HG03159 (cell line): Measurements from ENCODE around the gene RBP3.

Experiments used
- ATAC-seq: cut with Tn5 transposase; IDR thresholded peaks from one replicate; pipeline ENCODE4 v1.9.1; 2021; ENCODE audit warnings: mild to moderate bottlenecking, moderate library complexity; ENCODE audit not compliant: unreplicated experiment

RBP3 gene

GRCh38 chr10:47317251-47317650 lies 30.9 kb upstream of the RBP3 start:
- no peak for ATAC-seq

- no peak for ATAC-seq
These were observed 29.5 kb upstream of the RBP3 start for GRCh38 chr10:47318706-47319105.

- no peak for ATAC-seq
These were observed 28.4 kb upstream of the RBP3 start for GRCh38 chr10:47319784-47320183.

- no peak for ATAC-seq
These were observed 27.4 kb upstream of the RBP3 start for GRCh38 chr10:47320812-47321211.

GRCh38 chr10:47321521-47322195 lies 26.5 kb upstream of the RBP3 start:
- ATAC-seq, result no peak

GRCh38 chr10:47322300-47323061 lies 25.7 kb upstream of the RBP3 start, which contains the start of gene GDF2:
Gene GDF2 (plus strand): TSS chr10:47322454. CDS start chr10:47322669, 215 bp downstream.
- ATAC-seq, result no peak

- ATAC-seq, result no peak
These were observed 25.1 kb upstream of the RBP3 start for GRCh38 chr10:47323087-47323486.

GRCh38 chr10:47323636-47324296 lies 24.4 kb upstream of the RBP3 start:
- ATAC-seq, result no peak

- ATAC-seq, result no peak
These were observed 22.6 kb upstream of the RBP3 start for GRCh38 chr10:47325303-47326291.

- no peak for ATAC-seq
These were observed 21.7 kb upstream of the RBP3 start for GRCh38 chr10:47326306-47326926.

- no peak for ATAC-seq
These were observed 21.2 kb upstream of the RBP3 start for GRCh38 chr10:47326927-47327330.

- no peak for ATAC-seq
These were observed 18.3 kb upstream of the RBP3 start for GRCh38 chr10:47329855-47330254.

GRCh38 chr10:47330366-47330765 lies 17.8 kb upstream of the RBP3 start:
- no peak for ATAC-seq

GRCh38 chr10:47330804-47331203 lies 17.4 kb upstream of the RBP3 start:
- ATAC-seq, result no peak

- no peak for ATAC-seq
These were observed 16.7 kb upstream of the RBP3 start for GRCh38 chr10:47331491-47331890.

GRCh38 chr10:47331954-47332353 lies 16.2 kb upstream of the RBP3 start:
- ATAC-seq, result no peak

GRCh38 chr10:47332371-47332770 lies 15.8 kb upstream of the RBP3 start:
- ATAC-seq, result no peak

- ATAC-seq, result no peak
These were observed 15.2 kb upstream of the RBP3 start for GRCh38 chr10:47332946-47333345.

GRCh38 chr10:47333532-47333931 lies 14.6 kb upstream of the RBP3 start:
- no peak for ATAC-seq
